Hindlimb muscle (tissue), 1 donor: ENCODE data around the gene KDM8. TPM values are rescaled to one million over a fixed set of nuclear protein-coding genes. Genes with fewer than 3 reads are reported as not detected.

ENCODE experiments used
- polyA plus RNA-seq: library from polyadenylated mRNA; unstranded; fragments of 120-200 nt; gene quantifications from one replicate; pipeline ENCODE4 v1.2.1, GENCODE V29; 2013; ENCODE audit not compliant: insufficient read length

KDM8 gene
- polyA plus RNA-seq, 1 donor = 4.7 TPM

Other genes starting within 250 kb of the KDM8 start
- gene C16orf82, start 136.6 kb upstream of the KDM8 start, polyA plus RNA-seq = not detected
- 46.8 TPM for gene NSMCE1, start 65.2 kb downstream of the KDM8 start, polyA plus RNA-seq
- 12.1 TPM for gene IL4R, start 110.4 kb downstream of the KDM8 start, polyA plus RNA-seq
- gene IL21R, start 198.6 kb downstream of the KDM8 start, polyA plus RNA-seq = 0.23 TPM